ENCODE data around the gene TBCK. TPM values are rescaled to one million over a fixed set of nuclear protein-coding genes. Genes with fewer than 3 reads are reported as not detected.
"Not testable (repeated sequence)": the region's sequence is repeated elsewhere in the genome, so short reads cannot be mapped to it uniquely, and the experiment has no call there.

TBCK gene
- total RNA-seq, 1 donor from 2014 or later: 60.4 TPM

DNA sequence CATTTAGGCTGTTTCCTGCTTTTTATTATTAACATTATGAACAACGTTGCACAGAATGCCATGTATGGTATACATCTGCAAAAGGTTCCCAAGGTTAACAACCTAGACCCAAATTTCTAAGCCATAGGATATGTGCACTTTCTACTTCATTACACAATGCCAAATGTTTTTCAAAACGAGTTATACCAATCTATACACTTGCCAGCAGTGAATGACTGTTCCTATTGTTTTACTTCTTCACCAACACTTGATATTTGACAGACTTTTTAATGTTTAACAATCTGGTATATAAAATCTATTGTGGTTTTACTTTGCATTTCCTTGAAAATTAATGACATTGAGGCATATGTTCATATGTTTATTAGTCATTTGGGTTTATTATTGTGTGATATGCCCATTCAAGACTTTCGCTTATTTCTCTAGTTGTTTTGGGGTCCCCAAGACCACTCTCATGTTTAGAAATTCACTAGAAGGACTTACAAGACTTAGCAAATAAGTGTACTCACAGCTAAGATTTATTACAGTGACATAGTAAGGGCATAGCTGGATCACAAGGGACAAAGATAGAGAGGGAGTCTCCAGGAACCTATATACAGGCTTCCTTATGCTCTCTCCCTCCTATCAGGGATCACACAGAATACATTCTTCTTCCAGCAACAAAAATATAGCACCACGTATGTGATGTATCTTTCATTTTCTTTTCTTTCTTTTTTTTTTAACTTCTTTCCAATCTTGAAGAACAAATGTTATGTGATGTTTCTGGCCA lies 62.5 kb downstream of the TBCK start:
- intact Hi-C loops (cut with DNase I): no loop called here
- ATAC-seq: no peak
- no peak for DNase-seq (ENCODE audit: low spot score)

DNA sequence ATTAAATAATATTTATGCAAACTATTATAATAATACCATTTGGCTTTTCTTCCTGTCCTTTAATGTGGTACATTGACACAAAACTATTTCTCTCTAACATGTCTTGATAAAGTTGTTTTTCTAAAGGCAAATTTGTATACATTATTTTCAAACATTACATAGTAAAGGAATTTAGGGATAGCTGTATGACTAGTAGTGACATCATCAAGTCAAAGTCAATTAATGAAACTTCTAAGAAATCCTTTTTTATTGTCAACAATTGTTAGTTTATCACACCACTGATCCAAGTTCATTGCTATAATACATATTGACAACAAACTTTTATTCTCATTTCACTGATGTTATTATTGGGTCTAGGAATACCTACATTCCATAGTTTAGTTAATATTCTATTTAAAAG lies 68.4 kb downstream of the TBCK start:
- intact Hi-C loops (cut with DNase I): no loop called here
- no peak for ATAC-seq
- DNase-seq (ENCODE audit: low spot score): no peak

DNA sequence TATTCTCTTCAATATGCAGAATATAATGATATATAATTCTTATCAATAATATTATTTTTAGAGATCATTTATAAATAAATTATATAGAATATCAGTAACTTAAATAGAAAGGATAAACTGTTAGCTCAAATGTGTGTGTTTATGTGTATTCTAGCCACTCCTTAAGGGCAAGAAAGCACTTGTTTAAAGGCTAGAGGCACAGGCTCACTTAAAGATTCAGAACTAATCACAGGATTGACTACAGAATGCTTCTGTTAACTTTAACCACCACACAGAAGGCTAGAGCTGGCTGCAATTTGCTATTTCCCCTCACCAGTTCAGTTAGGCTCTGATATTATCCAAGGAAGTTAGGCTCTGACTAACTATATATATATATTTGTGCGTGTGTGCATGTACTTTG lies 69.6 kb downstream of the TBCK start:
- DNase-seq (ENCODE audit: low spot score): no peak
- ATAC-seq: no peak
- intact Hi-C loops (cut with DNase I): no loop called here

DNA sequence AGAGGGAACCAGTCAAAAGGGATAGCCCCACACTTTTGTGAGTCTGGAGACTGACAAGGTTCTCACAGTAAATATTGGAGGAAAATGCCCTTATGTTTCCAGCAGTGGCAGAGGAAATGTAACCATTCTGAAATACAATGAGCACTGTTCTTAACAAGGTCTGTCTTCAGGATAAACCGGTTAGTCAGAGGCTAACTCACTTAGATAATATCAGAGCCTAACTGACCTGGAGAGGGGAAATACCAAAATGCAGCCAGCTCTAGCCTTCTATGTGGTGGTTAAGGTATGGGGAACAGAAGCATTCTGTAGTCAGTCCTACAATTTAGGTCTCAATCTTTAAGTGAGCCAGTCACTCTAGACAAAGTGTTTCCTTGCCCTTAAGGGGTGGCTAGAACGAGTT lies 70.8 kb downstream of the TBCK start:
- intact Hi-C loops (cut with DNase I): no loop called here
- ATAC-seq (no peak), DNase-seq (ENCODE audit: low spot score) (no peak)

DNA sequence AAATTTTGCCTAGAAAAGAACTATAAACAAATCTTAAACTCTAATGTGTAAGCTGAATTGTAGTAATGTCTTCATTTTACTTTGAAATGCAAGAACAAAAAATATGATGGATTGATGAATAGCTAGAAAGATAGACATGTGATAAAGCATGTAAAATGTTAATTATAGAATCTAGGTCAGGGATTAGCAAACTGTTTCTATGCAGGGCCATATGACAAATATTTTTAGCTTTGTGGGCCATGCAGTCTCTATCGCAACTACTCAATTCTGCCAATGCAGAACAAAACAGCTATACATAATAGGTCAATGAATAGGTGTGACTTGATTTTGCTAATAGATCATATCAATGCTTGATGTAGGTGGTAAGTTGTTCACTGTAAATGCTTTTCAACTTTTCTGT lies 75.3 kb downstream of the TBCK start:
- intact Hi-C loops (cut with DNase I): no loop called here
- ATAC-seq: no peak
- DNase-seq (ENCODE audit: low spot score): no peak

DNA sequence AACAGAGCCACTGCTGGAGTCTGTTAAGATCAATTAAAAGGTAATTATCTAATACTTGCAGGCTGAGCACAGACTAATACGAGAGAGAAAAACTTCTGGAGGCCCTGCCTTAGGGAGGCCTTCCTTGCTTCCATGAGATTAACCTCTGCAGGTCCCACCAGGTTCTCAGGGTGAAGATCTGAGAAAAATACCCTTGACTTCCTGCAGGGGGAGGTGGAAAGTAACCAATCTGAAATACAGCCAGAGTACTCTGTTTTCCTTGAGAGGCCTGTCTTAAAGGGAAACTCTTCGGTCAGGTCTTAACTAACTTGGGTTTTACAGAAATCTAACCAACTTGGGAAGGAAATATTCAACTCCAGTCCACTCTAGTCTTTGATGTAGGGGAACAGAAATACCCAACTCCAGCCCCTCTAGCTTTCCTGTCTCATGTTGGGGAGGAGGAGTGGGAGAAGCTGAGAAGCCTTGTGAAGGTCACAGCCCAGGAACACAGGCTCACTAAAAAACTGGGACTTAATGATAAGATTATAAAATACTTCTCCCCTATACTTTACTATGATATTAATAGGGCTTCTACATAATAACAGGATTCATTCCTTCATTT lies 77.1 kb downstream of the TBCK start:
- DNase-seq (ENCODE audit: low spot score) (no peak), ATAC-seq (peak; percentile 53)
- intact Hi-C loops (cut with DNase I): no loop called here

DNA sequence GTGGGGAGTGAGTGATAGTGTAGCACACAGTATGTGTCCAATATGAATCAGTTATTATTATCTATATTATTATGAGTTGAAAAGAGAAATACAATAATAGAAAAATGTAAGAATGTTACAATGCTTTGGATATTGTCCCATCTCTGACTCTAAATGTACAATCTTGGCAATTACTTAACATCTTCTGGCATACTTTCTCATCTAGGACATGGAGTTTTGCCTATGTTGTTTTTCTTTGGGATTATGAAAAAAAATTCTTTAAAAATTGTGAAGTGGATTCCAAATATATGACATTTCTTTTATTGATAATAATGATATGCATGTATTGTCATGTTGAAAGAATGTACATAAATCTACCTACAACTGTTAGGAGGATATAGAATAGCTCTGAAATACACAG lies 84.1 kb downstream of the TBCK start:
- intact Hi-C loops (cut with DNase I): no loop called here

DNA sequence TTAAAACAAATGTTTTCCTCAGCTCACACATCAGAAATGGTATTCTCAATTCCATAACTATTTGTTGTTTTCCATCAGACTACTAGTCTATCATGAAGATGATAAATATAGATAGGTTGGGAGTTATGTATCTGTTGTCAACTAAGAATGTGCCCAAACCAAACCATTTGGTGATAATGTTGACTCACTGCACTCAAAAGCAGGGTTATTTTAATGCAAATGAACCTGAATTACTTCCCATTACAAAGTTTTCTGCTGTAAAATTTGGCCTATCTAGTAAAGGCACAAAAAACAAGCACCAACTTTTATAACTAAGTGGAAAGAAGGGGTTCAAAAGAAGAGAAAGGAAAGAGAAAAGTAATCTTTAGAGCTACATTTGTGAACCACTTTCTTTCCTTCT lies 93.5 kb downstream of the TBCK start:
- ATAC-seq (no peak), DNase-seq (ENCODE audit: low spot score) (no peak)
- intact Hi-C loops (cut with DNase I): no loop called here

More for the DNA sequence above, 84.1 kb downstream of the TBCK start:
- ATAC-seq: no peak
- DNase-seq (ENCODE audit: low spot score): no peak

DNA sequence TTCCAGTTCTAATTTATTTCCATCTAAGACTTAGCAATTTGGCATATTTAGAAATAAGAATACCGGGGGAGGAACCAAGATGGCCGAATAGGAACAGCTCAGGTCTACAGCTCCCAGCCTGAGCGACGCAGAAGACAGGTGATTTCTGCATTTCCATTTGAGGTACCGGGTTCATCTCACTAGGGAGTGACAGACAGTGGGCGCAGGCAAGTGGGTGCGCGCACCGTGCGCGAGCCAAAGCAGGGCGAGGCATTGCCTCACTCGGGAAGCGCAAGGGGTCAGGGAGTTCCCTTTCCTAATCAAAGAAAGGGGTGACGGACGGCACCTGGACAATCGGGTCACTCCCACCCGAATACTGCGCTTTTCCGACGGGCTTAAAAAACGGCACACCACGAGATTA lies 102.7 kb downstream of the TBCK start:
- ATAC-seq; intact Hi-C loops (cut with DNase I); DNase-seq (ENCODE audit: low spot score): not testable (repeated sequence)

DNA sequence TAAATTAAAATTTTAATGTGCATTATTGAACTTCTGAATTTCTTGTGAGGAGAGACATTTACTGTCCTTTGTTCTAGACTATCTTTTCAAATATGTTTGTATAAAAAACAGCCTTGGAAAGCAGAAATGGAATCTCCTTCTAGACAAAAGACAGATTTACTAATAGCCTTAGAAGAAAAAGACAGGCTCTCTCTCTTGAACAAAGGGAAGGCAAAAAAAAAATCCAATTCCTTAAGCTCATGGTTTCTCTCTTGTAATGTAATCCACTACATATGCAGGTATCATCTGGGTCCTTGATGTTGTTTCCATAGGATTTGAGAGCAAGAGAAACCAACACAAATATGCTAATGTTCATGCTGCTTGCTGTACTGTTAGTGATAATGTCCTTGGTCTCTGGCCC lies 106.0 kb downstream of the TBCK start:
- intact Hi-C loops (cut with DNase I): no loop called here
- DNase-seq (ENCODE audit: low spot score) (no peak), ATAC-seq (no peak)

DNA sequence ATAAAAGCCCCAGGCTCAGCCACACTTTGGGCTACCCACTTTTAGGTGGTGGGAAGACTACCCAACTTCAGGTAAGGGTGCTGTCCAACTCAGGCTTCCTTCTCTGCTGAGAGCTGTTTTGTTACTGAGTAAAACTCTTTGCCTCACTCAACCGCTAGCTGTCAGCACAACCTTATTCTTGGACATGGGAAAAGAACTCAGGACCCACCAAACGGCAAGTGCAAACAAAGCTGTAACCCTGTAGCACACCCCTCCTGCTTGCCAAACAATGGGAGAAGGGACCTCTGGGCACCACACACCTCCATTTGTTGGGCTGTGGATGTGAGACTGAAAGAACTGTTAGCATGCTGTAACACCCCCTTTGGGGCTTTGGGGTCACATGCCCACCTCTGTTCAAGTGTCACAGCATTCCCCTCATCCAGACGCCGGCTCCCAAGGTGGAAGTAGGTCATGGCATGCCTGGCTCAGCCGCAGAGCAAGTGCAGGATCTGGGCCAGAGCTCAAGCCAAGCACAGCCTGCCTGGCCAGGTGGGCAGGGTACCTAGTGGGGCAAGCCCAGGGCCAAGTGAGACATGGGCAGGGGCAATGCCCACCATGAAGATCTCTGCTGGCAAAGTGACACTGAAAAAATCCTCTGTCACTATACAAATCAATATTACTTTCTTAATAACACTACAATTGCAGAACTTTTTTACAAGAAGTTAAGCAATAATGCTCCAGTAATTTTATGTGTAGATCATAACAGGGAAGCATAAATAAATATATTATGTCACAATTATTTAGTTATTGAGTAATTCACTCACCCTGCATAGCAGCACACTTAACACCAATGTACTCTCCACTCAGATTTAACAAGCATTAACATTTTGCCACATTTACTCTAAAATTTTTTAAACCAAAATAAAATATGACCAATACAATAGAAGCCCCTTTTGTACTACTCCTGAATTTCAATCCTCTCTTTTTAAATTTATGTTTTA lies 107.2 kb downstream of the TBCK start:
- intact Hi-C loops (cut with DNase I): no loop called here
- DNase-seq (ENCODE audit: low spot score) (no peak), ATAC-seq (no peak)

DNA sequence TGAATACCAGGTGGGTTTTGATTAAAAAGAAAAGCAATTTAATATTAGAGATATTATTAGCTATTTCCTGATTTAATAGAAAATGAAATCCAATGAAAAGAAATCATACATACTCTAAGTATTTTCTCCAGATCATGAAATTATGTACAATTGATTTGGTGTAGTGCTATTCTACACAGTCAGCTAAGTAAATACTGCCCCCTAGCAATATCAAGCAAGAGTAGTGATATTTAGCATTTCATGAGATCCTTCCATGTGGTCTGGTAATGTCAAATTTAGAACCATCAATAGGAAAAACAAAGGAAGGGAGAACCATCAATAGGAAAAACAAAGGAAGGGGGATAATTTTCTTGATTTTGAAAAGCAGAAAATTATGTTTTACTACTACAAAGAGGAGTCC lies 114.6 kb downstream of the TBCK start:
- ATAC-seq: no peak
- intact Hi-C loops (cut with DNase I): no loop called here
- no peak for DNase-seq (ENCODE audit: low spot score)

DNA sequence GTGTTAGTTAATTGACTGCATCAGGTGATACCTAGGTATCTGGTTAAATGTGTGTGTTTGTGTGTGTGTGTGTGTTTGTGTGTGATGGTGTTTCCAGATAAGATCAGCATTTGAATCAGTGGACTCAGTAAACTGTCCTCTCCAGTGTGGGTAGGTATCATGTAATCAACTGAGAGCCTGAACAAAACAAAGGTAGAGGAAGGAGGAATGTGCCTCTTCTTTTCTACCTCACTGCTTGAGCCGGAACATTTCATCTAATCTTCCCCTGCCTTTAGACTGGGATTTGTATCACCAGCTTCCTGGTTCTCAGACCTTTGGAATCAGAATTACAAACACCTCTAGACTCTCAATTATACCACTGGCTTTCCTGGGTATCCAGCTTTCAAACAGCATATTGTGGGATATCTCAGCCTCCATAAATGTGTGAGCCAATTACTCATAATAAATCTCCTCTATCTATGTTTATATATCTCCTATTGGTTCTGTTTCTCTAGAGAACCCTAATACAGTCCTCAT lies 120.5 kb downstream of the TBCK start:
- DNase-seq (ENCODE audit: low spot score): no peak
- intact Hi-C loops (cut with DNase I): no loop called here
- no peak for ATAC-seq

DNA sequence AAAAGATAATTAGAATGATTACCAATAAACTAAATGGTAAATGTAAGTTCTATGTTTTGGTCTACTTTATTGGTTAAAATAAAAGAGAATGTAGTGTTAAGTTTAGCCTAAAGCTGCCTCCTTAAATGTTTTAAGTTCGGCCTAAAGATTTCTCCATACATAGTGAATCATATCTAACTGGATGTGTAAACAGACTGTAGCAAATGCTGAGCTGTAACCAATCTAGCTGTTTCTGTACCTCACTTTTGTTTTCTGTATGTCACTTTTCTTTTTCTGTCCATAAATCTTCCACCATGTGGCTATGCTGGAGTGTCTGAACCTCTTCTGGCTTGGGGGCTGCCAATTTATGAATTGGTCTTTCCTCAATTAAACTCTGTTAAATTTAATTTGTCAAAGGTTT lies 121.2 kb downstream of the TBCK start:
- intact Hi-C loops (cut with DNase I): no loop called here

DNA sequence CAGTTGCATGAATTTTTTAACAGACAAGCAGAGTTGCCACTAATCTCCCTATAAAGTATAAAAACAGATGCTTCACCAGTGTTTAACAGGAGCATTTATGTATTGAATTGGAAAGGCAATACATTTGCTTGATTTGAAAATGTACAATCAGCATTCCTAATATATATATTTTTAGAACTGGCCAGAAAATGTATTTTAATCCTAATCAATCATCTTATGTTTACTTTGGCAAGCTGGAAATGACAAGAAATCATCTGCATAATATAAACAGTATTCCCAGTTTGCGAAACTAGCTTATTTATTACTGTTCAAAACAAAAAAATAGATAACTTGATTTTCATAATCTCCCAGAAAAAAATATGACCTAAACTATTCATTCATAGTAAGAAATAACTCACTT lies 123.9 kb downstream of the TBCK start:
- ATAC-seq (no peak), DNase-seq (ENCODE audit: low spot score) (no peak)
- intact Hi-C loops (cut with DNase I): no loop called here

More for the DNA sequence above, 121.2 kb downstream of the TBCK start:
- DNase-seq (ENCODE audit: low spot score) (no peak), ATAC-seq (no peak)

DNA sequence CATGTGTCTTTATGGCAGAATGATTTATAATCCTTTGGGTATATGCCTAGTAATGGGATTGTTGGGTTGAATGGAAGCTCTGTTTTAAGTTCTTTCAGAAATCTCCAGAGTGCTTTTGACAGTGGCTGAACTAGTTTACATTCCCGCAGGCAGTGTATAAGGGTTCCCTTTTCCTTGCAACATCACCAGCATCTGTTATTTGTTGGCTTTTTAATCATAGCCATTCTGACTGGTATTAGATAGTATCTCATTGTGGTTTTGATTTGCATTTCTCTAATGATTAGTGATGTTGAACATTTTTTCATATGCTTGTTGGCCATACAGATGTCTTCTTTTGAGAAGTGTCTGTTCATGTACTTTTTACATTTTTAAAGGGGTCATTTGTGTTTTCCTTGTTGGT lies 129.8 kb downstream of the TBCK start:
- no peak for DNase-seq (ENCODE audit: low spot score)
- intact Hi-C loops (cut with DNase I): no loop called here
- no peak for ATAC-seq

DNA sequence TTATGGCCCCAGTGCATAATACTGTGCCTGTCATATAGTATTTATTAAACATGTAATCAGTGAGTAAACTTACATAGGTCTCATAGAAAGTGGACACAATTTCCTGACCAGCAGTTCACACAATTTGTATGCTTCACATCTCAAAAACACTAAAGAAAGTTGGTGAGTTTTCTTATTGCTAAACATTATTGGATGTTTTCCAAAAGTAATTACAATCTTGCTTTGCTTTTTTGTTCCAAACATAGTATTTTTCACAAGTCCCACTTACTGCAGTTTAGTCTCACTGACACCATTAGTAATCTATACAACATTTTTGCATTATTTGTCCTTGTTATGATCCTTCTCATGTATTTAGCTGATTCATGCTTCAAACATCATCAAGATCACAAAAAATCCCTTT lies 132.5 kb downstream of the TBCK start:
- intact Hi-C loops (cut with DNase I): no loop called here
- no peak for ATAC-seq

DNA sequence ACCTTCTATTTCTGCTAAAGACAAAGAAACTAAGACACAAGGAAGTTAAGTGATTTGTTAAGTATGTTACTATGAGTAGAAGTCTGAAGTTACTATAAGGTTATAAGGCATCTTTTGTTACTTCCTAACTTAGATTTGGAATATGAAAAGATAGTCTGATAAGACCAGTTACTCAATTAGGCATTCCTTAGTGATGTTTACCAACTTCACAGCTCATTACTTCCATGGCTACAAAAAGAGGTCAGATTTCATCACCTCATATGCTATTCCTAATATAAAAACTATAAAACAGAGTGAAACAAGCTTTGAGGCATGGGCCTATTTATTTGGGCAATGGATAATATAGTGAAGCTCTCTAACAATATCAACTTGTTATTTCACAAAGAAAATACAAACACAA lies 143.1 kb downstream of the TBCK start:
- ATAC-seq (no peak), DNase-seq (ENCODE audit: low spot score) (no peak)
- intact Hi-C loops (cut with DNase I): no loop called here

More for the DNA sequence above, 132.5 kb downstream of the TBCK start:
- DNase-seq (ENCODE audit: low spot score): no peak

DNA sequence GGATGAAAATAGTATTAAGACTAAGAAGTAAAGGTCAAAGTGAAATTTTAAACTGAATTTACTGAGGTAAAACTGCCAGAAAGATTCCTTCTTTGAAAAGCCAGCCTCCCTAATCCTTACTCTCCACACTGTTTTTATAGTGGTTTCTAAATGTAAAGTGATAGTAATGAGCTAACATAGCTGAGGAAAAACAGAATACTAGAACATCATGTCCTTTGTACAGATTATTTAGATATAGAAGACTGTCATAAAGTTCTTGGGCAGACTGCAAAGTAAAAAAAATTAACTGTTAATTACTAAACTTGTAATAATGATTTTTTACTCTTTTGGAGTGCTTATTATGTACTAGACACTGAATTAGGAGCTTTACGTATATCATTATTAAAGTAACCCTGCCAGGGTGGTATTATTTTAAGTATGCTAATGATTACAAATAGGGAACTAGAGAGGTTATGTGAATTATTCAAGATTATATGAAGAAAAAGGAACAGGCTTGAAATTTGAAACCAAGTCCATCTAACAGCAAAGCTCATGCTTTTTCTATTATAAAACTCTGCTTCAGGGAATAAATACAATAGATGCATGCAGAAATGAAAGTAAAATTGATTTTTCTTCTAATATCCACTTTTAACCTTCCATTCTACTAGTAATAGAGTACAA lies 150.5 kb downstream of the TBCK start:
- no peak for ATAC-seq
- intact Hi-C loops (cut with DNase I): no loop called here
- DNase-seq (ENCODE audit: low spot score): no peak
